ENCODE measurements around the gene PSMC3.

DNA sequence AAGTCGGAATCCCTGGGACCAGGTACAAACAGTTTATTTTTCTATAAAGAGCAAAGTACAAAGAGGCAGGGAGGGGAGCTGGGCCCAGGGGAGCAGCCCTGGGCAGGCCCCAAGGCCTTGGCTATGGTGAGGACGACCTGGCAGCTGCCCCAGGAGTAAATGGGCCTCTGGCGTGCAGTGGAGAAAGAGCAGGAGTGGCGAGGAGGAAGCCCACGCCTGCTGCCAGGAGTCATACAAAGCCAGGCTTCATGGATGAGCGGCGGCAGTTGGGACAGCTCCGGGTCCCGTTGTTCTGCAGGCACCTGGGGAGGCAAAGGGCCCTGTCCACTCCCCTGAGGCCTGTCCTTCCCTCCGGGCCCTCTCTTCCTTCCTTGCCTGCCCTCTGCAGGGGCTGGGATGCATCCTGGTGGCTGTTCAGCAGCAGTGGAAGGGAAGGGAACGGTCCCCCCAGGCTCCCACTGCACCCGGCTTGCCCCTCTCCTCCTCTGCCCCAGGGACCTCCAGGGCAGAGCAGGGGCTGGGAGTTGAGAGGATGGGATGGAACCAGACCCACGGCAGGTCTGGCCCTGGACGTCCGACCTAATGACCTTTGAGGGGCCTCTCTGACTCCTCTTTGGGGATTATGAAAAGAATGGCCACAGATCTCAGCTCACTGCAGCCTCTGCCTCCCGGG lies 11.6 kb upstream of the PSMC3 start:
- no peak for TF ChIP-seq REST (IDR thresholded peaks at IDR 0.05; ENCODE audit: low read depth)
- TF ChIP-seq, protein P1, sequence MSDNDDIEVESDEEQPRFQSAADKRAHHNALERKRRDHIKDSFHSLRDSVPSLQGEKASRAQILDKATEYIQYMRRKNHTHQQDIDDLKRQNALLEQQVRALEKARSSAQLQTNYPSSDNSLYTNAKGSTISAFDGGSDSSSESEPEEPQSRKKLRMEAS (IDR thresholded peaks at IDR 0.05) = no peak
- TF ChIP-seq EP300 (IDR thresholded peaks at IDR 0.05; ENCODE audit: borderline replicate concordance) = no peak

Measured in Ishikawa (cell line).